GM23338 (cell line): Measurements from ENCODE around the gene SKP2. TPM values are rescaled to one million over a fixed set of nuclear protein-coding genes. Genes with fewer than 3 reads are reported as not detected.

Experiments used
- REST ChIP-seq: IDR thresholded peaks from one replicate; pipeline ENCODE4 v1.6.1; 2018; ENCODE audit warnings: antibody characterized with exemption; ENCODE audit not compliant: unreplicated experiment
- STAT1 ChIP-seq: IDR thresholded peaks from one replicate; pipeline ENCODE4 v1.6.1; 2016; ENCODE audit warnings: antibody characterized with exemption; ENCODE audit not compliant: unreplicated experiment
- ZNF462 ChIP-seq: fragments of 250-450 bp; sonication (Bioruptor Pico); IDR thresholded peaks from 2 replicates; pipeline ENCODE4 v1.5.0; 2020; ENCODE audit warnings: mild to moderate bottlenecking, moderate library complexity
- microRNA counts: library from miRNA; unstranded; fragments of <30 nt; microRNA quantifications from one replicate; lab custom pipeline; 2017
- microRNA-seq: library from miRNA; unstranded; fragments of <30 nt; microRNA quantifications from one replicate; pipeline ENCODE4, GENCODE V29; 2017
- polyA plus RNA-seq: library from polyadenylated mRNA; unstranded; fragments of >200 nt; fragmentation: Nextera tagmentation; extraction: Ambion mirVana; gene quantifications from 2 replicates; pipeline ENCODE4 v1.2.1, GENCODE V29; 2016
- small RNA-seq: library from RNA; depleted of rRNA; stranded (forward); fragments of <200 nt; gene quantifications from one replicate; pipeline ENCODE3, GENCODE V24; 2014; ENCODE audit warnings: low replicate concordance
- total RNA-seq: library from RNA; depleted of rRNA; stranded (reverse); fragments of >200 nt; shearing (Covaris generic); gene quantifications from 2 replicates; pipeline ENCODE4 v1.2.3, GENCODE V29; 2014; rRNA removed

Gene SKP2
- total and polyA plus RNA-seq, 2 experiments from 2014 or later: 66.6 to 75.6 TPM

GRCh38 chr5:36232533-36232932, 80.6 kb downstream of the SKP2 start (continued):
- TF ChIP-seq ZNF462 (CRISPR knock-in tag): no peak
- TF ChIP-seq STAT1: no peak
- no peak for TF ChIP-seq REST

MicroRNA genes within 50 kb of the gene (microRNA counts, 767-probe panel; counts per million panel counts)
- not detected for microRNA hsa-miR-580 (lab: Ali Mortazavi, UCI)

Small RNAs within 50 kb of the gene (microRNA-seq; reads per million reads assigned to microRNA genes)
- gene MIR580: 0.89 reads per million

Small RNAs within 50 kb of the gene (small RNA-seq; reads per million reads assigned to genes)
- not detected for gene MIR580
- gene RNU6-1305P: not detected

Other genes with a start within 250 kb of the SKP2 start
- not detected in 2 replicates for gene CAPSL, start 213.5 kb upstream of the SKP2 start, total RNA-seq
- gene CAPSL, start 213.5 kb upstream of the SKP2 start, polyA plus RNA-seq: 0.37 and 0.73 TPM in 2 replicates
- gene UGT3A1, start 160.7 kb upstream of the SKP2 start, total RNA-seq: 1.8 and 3.1 TPM in 2 replicates
- 1.4 and 1.6 TPM in 2 replicates for gene UGT3A1, start 160.7 kb upstream of the SKP2 start, polyA plus RNA-seq
- gene UGT3A2, start 85.2 kb upstream of the SKP2 start, total RNA-seq: 27.0 and 29.6 TPM in 2 replicates
- gene UGT3A2, start 85.2 kb upstream of the SKP2 start, polyA plus RNA-seq: 17.2 and 19.5 TPM in 2 replicates
- 6.2 and 6.4 TPM in 2 replicates for gene LMBRD2, start 224 bp upstream of the SKP2 start, total RNA-seq
- 3.2 and 4.4 TPM in 2 replicates for gene LMBRD2, start 224 bp upstream of the SKP2 start, polyA plus RNA-seq
- gene NADK2, start 89.8 kb downstream of the SKP2 start, total RNA-seq: 11.8 and 16.0 TPM in 2 replicates
- gene NADK2, start 89.8 kb downstream of the SKP2 start, polyA plus RNA-seq: 4.5 and 4.6 TPM in 2 replicates
- gene RANBP3L, start 149.8 kb downstream of the SKP2 start, total RNA-seq: not detected in 2 replicates
- 0.10 TPM in 1 of 2 replicates, not detected in the other for gene RANBP3L, start 149.8 kb downstream of the SKP2 start, polyA plus RNA-seq